Endodermal cell (in vitro differentiated cells): ENCODE data around the gene SEC14L3. TPM values are rescaled to one million over a fixed set of nuclear protein-coding genes. Genes with fewer than 3 reads are reported as not detected.

Experiments
- DNase-seq: peaks from one replicate; pipeline ENCODE4 v3.0.0-alpha.2; 2017
- H3K27ac ChIP-seq: 2 replicates; pipeline ENCODE4 v1.5.1; 2013; ENCODE audit warnings: mild to moderate bottlenecking, low read depth, low read length, moderate library complexity
- H3K27me3 ChIP-seq: 2 replicates; pipeline ENCODE4 v1.6.1; 2013; ENCODE audit warnings: mild to moderate bottlenecking, low read length, moderate library complexity; ENCODE audit not compliant: insufficient read depth, control insufficient read depth, poor library complexity, severe bottlenecking
- H3K36me3 ChIP-seq: 2 replicates; pipeline ENCODE4 v1.7.0; 2013; ENCODE audit warnings: mild to moderate bottlenecking, low read length, moderate library complexity; ENCODE audit not compliant: control insufficient read depth, insufficient read depth
- H3K4me1 ChIP-seq: one replicate; pipeline ENCODE4 v1.7.0; 2013; ENCODE audit warnings: low read length; ENCODE audit not compliant: control insufficient read depth, insufficient read depth
- H3K4me3 ChIP-seq: 2 replicates; pipeline ENCODE4 v1.5.1; 2013; ENCODE audit warnings: mild to moderate bottlenecking, low read length, moderate library complexity
- H3K9ac ChIP-seq: 2 replicates; pipeline ENCODE4 v1.6.1; 2013; ENCODE audit warnings: mild to moderate bottlenecking, low read length, moderate library complexity; ENCODE audit not compliant: poor library complexity, severe bottlenecking; ENCODE audit errors: extremely low read depth
- H3K9me3 ChIP-seq: 2 replicates; pipeline ENCODE4 v1.6.1; 2013; ENCODE audit warnings: mild to moderate bottlenecking, low read length, moderate library complexity; ENCODE audit not compliant: control insufficient read depth
- H3K27ac Mint-ChIP-seq: 2 replicates; pipeline ENCODE4 v1.8.0; 2020; ENCODE audit warnings: mixed read lengths
- H3K27me3 Mint-ChIP-seq: 2 replicates; pipeline ENCODE4 v1.8.0; 2021; ENCODE audit warnings: mild to moderate bottlenecking, mixed read lengths; ENCODE audit not compliant: insufficient read depth
- H3K36me3 Mint-ChIP-seq: 2 replicates; pipeline ENCODE4 v1.8.0; 2020; ENCODE audit warnings: low read depth, mixed read lengths
- H3K4me1 Mint-ChIP-seq: 2 replicates; pipeline ENCODE4 v1.8.0; 2020; ENCODE audit warnings: mixed read lengths
- H3K4me3 Mint-ChIP-seq: 2 replicates; pipeline ENCODE4 v1.8.0; 2020; ENCODE audit warnings: mild to moderate bottlenecking, moderate library complexity, mixed read lengths
- H3K9me3 Mint-ChIP-seq: 2 replicates; pipeline ENCODE4 v1.8.0; 2020; ENCODE audit warnings: mild to moderate bottlenecking, mixed read lengths
- CTCF ChIP-seq: fragments of 200-600 bp; sonication (generic); conservative IDR thresholded peaks from 2 replicates; pipeline ENCODE4 v1.5.0; 2021; ENCODE audit warnings: antibody characterized with exemption, mild to moderate bottlenecking
- WGBS, 2 experiments: methylation state at CpG; one replicate each; pipeline versions ENCODE4 v1.1.5 to v1.1.7; 2013; ENCODE audit warnings: missing lambda C conversion rate in 2 of 2, mixed read lengths in 1 of 2; ENCODE audit not compliant: insufficient coverage in 1 of 2, insufficient read length in 1 of 2; 5-methylcytosine and 5-hydroxymethylcytosine counted together
- long read RNA-seq, 4 experiments: library from polyadenylated mRNA in 2 of 4; library from RNA in 1 of 4; library from capped mRNA in 1 of 4; stranded (forward) in 3 of 4; unstranded in 1 of 4; transcript quantifications; one replicate each; pipeline ENCODE4 v2.0.0, GENCODE V29; 2020 to 2021; ENCODE audit warnings: inconsistent platforms in 1 of 4
- polyA plus RNA-seq, 2 experiments: library from polyadenylated mRNA; stranded (reverse); fragments of 50-300 nt; gene quantifications; one replicate each; pipeline ENCODE4 v1.2.3, GENCODE V29; 2013
- total RNA-seq, 2 donors: library from RNA; stranded (reverse); fragmentation: NEBNext Ultra II Directional in 1 of 2; extraction: Animal tissue kit (Norgen Biotek cat#: 25700) in 1 of 2; gene quantifications; 2 replicates in 1 of 2; 3 replicates in 1 of 2; pipeline ENCODE4 v1.2.1, GENCODE V29; 2021

The SEC14L3 gene
- total RNA-seq, result not detected
- polyA plus RNA-seq (2013, experiment 1 of 2), result not detected
- polyA plus RNA-seq (2013, experiment 2 of 2), result not detected
- long read RNA-seq, experiment 1, result 0 reads
- long read RNA-seq, experiment 2, result 0 reads
- long read RNA-seq, experiment 3, result 0 reads
- long read RNA-seq, experiment 4, result 0 reads

- no peak for TF ChIP-seq CTCF
- Histone ChIP-seq H3K27ac (no peak within 1 kb of the TSS), H3K9ac (no peak within 1 kb of the TSS), H3K27me3 (peaks cover 6% of the 10 kb centered on the region), H3K36me3 (no peaks in the 10 kb centered on the region), H3K4me1 (no peaks in the 10 kb centered on the region), H3K4me3 (no peak within 1 kb of the TSS), H3K9me3 (no peaks in the 10 kb centered on the region)
- H3K9me3 Mint-ChIP-seq, result no peaks in the 10 kb centered on the region
- no peak within 1 kb of the TSS for H3K4me3 Mint-ChIP-seq
- H3K27ac Mint-ChIP-seq, result no peak within 1 kb of the TSS
- DNase-seq, result no peak
- H3K4me1 Mint-ChIP-seq, result peaks cover 5% of the 10 kb centered on the region
- peaks cover 23% of the 10 kb centered on the region for H3K27me3 Mint-ChIP-seq
- 83 to 86% methylated on average over 3 to 13 of the region's 13 CpGs for WGBS, 2 experiments
- H3K36me3 Mint-ChIP-seq, result no peaks in the 10 kb centered on the region
Observed at GRCh38 chr22:30471616-30472318, at the start of gene SEC14L3. SEC14L3 (minus strand) TSS chr22:30472017; CDS start chr22:30471958, 59 bp downstream.

GRCh38 chr22:30519842-30520425, 48.1 kb upstream of the SEC14L3 start:
- no peak overlapping the region for H3K4me3 ChIP-seq
- no peaks in the 10 kb centered on the region for H3K36me3 ChIP-seq
- H3K4me1 ChIP-seq, result peaks cover 4% of the 10 kb centered on the region
- H3K9ac ChIP-seq, result no peak overlapping the region
- Mint-ChIP-seq H3K36me3 (no peaks in the 10 kb centered on the region), H3K27me3 (peaks cover 2% of the 10 kb centered on the region), H3K27ac (no peak overlapping the region), H3K9me3 (peaks cover 3% of the 10 kb centered on the region), H3K4me3 (no peak overlapping the region), H3K4me1 (peaks cover 5% of the 10 kb centered on the region)
- no peaks in the 10 kb centered on the region for H3K9me3 ChIP-seq
- TF ChIP-seq CTCF, result no peak
- H3K27me3 ChIP-seq, result no peaks in the 10 kb centered on the region
- 92% methylated on average over 3 to 7 of the region's 7 CpGs for WGBS, 2 experiments
- H3K27ac ChIP-seq, result no peak overlapping the region
- DNase-seq, result no peak

GRCh38 chr22:30516731-30517130, 44.9 kb upstream of the SEC14L3 start:
- no peak for TF ChIP-seq CTCF
- no peak overlapping the region for H3K9ac ChIP-seq
- H3K4me3 ChIP-seq, result no peak overlapping the region
- H3K4me1 ChIP-seq, result no peaks in the 10 kb centered on the region
- H3K27me3 ChIP-seq, result no peaks in the 10 kb centered on the region
- Mint-ChIP-seq H3K27me3 (peaks cover 3% of the 10 kb centered on the region), H3K4me3 (no peak overlapping the region), H3K9me3 (peaks cover 13% of the 10 kb centered on the region), H3K4me1 (peaks cover 5% of the 10 kb centered on the region), H3K36me3 (no peaks in the 10 kb centered on the region), H3K27ac (no peak overlapping the region)
- no peak for DNase-seq
- no peaks in the 10 kb centered on the region for H3K9me3 ChIP-seq
- WGBS, 2 experiments, result 94 to 100% methylated on average over 4 to 5 of the region's 5 CpGs
- no peaks in the 10 kb centered on the region for H3K36me3 ChIP-seq
- no peak overlapping the region for H3K27ac ChIP-seq
